ENCODE measurements around the gene ZNF575. TPM values are rescaled to one million over a fixed set of nuclear protein-coding genes. Genes with fewer than 3 reads are reported as not detected.

ZNF575 gene
- total and polyA plus RNA-seq, 2 experiments from 2014 or later, result 0.10 to 0.65 TPM

- Histone ChIP-seq H3K9me2 (ENCODE audit: insufficient read depth) (no peaks in the 10 kb centered on the region), H3K36me3 (ENCODE audit: insufficient read depth) (no peaks in the 10 kb centered on the region), H3K4me1 (ENCODE audit: insufficient read depth) (peaks cover 8% of the 10 kb centered on the region; the same call in 1 of the 2 replicates), H3F3A (replicated peaks; ENCODE audit: low read depth) (no peaks in the 10 kb centered on the region; the same call in 1 of the 2 replicates), H3K27me3 (ENCODE audit: insufficient read depth) (peaks cover 33% of the 10 kb centered on the region), H2AFZ (no peak overlapping the region), H3K79me2 (replicated peaks; ENCODE audit: insufficient read depth) (no peaks in the 10 kb centered on the region), H3K4me3 (peak overlapping the region; percentile 96), H4K20me1 (replicated peaks; ENCODE audit: insufficient read depth) (no peaks in the 10 kb centered on the region), H3K4me2 (peak overlapping the region; percentile 96), H3K27ac (ENCODE audit: low read depth) (no peak overlapping the region)
- Mint-ChIP-seq H3K27ac (no peak overlapping the region), H3K4me3 (peak overlapping the region; percentile 88), H3K36me3 (ENCODE audit: low read depth) (no peaks in the 10 kb centered on the region), H3K27me3 (ENCODE audit: insufficient read depth, low read depth, poor library complexity) (peaks cover 22% of the 10 kb centered on the region), H3K9me3 (no peaks in the 10 kb centered on the region), H3K4me1 (peaks cover 11% of the 10 kb centered on the region)
- TF ChIP-seq REST (IDR thresholded peaks at IDR 0.05; ENCODE audit: unreplicated experiment), result no peak
- TF ChIP-seq STAT1 (IDR thresholded peaks at IDR 0.05; ENCODE audit: unreplicated experiment), result no peak
- TF ChIP-seq EZH2phosphoT487 (IDR thresholded peaks at IDR 0.05; ENCODE audit: unreplicated experiment), result no peak
- TF ChIP-seq CREB1 (CRISPR knock-in tag; IDR thresholded peaks at IDR 0.05; ENCODE audit: low read depth), result no peak
- TF ChIP-seq ETS1 (IDR thresholded peaks at IDR 0.05), result no peak
- TF ChIP-seq POLR2AphosphoS5 (IDR thresholded peaks at IDR 0.05; ENCODE audit: low read depth), result no peak
- TF ChIP-seq ZNF114 (CRISPR knock-in tag; IDR thresholded peaks at IDR 0.05), result no peak
- no peak for TF ChIP-seq ZNF462 (CRISPR knock-in tag; IDR thresholded peaks at IDR 0.05)
- TF ChIP-seq ZNF331 (CRISPR knock-in tag; IDR thresholded peaks at IDR 0.05; ENCODE audit: low read depth), result no peak
- no peak for TF ChIP-seq NANOG (IDR thresholded peaks at IDR 0.05; ENCODE audit: borderline replicate concordance)
- no peak for TF ChIP-seq EZH2 (IDR thresholded peaks at IDR 0.05; ENCODE audit: low read depth, unreplicated experiment)
- TF ChIP-seq JUNB (IDR thresholded peaks at IDR 0.05; ENCODE audit: unreplicated experiment), result no peak
- TF ChIP-seq, protein P1, sequence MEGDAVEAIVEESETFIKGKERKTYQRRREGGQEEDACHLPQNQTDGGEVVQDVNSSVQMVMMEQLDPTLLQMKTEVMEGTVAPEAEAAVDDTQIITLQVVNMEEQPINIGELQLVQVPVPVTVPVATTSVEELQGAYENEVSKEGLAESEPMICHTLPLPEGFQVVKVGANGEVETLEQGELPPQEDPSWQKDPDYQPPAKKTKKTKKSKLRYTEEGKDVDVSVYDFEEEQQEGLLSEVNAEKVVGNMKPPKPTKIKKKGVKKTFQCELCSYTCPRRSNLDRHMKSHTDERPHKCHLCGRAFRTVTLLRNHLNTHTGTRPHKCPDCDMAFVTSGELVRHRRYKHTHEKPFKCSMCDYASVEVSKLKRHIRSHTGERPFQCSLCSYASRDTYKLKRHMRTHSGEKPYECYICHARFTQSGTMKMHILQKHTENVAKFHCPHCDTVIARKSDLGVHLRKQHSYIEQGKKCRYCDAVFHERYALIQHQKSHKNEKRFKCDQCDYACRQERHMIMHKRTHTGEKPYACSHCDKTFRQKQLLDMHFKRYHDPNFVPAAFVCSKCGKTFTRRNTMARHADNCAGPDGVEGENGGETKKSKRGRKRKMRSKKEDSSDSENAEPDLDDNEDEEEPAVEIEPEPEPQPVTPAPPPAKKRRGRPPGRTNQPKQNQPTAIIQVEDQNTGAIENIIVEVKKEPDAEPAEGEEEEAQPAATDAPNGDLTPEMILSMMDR (conservative IDR thresholded peaks at IDR 0.05; ENCODE audit: low read depth in 2 of 2), result no peak
- ATAC-seq, result peak; percentile 81
- DNase-seq (ENCODE audit: low spot score), result peak; percentile 74
Measured at GRCh38 chr19:43524922-43525835, 7.8 kb upstream of the ZNF575 start.

Measured in GM23338 (cell line).